HG02623 (cell line): ENCODE data around the gene DCP1A.
A peak's percentile ranks its signal among the peaks of the same experiment; 100 is the strongest.
"Not testable (repeated sequence)": the region's sequence is repeated elsewhere in the genome, so short reads cannot be mapped to it uniquely, and the experiment has no call there.

Experiments used
- ATAC-seq: cut with Tn5 transposase; IDR thresholded peaks from one replicate; pipeline ENCODE4 v1.9.1; 2021; ENCODE audit warnings: moderate library complexity; ENCODE audit not compliant: unreplicated experiment

DCP1A gene

DNA sequence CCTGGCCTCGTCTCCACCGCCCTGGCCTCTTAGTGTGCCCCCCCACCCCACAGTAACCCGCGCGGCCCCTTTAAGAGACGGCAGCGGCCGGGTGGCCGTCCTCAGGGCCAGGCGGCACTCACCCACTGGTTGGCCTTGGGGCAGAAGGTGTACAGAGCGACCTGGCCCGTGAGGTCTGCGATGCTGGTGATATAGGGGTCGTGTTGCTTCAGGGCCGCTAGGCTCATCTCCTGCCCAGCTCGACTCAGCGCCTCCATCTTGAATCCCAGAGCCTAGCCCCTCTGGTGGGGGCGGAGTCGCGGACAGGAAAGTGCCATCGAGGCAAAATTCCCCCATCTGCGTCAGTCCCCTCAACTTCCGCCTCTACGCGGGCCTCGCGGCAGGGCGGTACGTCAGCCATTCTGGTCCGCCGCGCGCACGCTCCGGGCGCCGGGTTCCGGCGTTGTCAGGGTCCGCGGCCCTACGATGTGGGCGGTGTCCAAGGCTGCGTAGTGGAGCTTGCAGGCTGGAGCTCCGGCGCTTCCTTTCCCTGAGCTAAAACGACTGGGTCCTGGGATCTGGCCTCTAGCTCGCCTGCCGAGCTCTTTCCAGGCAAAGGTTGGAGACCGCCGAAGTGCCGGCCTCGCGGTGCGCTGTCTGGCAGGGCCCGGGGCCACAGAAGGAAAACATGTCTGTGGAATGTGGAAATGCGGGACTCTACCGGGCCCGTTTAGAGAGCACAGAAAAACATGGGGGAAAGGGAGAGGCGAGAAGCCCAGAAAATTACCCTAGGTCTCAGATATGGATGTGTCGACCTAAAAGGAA, at the start of gene DCP1A:
TSS of gene DCP1A (minus strand) at position 283 of the 804 bp plus-strand sequence. CDS start at position 257, 26 bp downstream.
- peak; percentile 88 for ATAC-seq

DNA sequence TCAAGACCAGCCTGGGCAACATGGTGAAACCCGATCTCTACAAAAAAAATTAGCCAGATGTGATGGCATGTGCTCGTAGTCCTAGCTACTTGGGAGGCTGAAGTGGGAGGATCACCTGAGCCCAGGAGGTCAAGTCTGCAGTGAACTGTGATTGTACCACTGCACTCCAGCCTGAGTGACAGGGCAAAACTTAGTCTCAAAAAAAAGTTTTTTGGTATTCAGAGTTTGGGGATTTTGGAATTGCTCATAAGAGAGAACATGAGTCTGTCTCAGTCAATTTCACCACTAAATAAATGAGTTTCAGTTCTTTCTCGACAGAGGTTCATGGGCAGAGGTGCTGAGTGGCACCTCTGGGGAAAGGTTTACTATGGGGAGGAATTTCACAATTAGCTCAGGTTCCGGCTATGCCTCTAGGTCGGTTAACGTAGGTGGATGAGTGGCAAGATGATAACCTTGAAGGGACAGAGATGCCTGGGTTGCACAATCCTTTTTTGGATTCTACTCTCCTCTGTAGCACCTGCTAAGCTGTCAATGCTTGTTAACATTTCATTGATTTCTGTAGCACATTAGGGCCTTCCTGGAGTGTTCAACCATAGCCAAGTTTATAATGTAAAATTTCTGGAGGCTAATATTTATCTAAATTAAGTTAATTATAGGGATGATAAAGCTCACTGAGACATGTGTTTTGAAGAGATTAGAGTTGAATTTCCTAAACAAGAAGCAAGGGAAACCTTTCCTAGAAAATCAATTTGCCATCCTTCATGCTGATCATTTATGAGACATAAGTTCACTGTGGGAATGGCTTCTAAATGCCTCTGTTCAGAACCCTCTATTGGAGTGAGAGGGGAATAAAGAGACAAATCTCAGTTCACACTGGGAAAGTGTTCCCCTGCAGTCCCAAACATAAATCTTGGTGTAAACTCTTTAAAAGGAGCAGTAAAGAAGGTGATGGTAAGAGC, 37.4 kb upstream of the DCP1A start:
- no peak for ATAC-seq

DNA sequence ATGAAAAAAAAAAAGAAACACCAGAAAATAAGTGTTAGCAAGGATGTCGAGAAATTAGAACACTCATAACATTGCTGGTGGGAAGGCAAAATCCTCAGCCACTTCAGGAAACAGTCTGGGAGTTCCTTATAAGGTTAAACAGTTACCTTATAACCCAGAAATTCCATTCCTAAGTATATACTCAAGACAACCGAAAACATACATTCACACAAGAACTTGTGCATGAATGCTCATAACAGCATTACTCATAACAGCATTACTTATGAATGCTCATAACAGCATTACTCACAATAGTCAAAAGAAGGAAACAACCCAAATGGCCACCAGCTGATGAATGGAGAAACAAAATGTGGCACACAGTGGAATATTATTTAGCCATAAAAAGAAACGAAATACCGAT, 34.8 kb upstream of the DCP1A start:
- ATAC-seq: no peak

DNA sequence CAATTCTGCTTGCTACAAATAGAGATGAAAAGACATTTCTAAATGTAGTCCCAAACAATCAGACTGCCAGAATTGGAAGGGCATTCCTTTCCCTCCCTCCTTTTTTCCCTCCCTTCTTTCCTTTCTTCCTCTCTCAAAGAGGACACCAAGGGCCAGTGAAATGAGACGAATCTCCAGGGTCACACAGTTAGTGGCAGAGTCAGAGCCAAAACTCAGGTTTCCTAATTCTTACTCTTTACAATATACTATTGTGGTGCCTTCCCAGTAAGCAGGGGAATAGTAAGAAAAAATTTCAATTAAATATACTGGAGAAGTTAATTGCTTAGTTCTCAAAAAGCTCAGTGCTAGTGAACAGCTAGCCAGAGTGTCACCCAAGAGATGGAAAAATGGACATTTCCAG, 33.0 kb upstream of the DCP1A start:
- ATAC-seq: no peak

DNA sequence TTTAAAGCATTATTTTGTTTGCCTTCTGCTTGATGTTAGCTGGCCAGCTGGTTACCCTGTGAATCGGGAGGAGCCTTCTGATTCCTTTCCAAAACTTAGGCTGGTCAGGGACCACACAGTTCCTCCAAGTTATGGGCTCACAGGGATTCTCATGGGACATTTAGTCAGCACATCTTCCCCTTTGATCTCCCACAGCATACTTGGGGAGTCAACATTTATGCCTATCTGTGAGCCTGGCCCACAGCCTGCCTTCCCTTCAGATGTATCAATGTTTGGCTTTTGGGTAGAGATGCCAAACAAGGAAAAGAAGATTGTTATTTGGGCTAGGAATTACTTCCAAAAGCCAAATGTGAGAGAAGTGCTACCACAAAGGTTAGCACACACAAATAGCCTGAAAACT, 32.6 kb upstream of the DCP1A start:
- no peak for ATAC-seq

DNA sequence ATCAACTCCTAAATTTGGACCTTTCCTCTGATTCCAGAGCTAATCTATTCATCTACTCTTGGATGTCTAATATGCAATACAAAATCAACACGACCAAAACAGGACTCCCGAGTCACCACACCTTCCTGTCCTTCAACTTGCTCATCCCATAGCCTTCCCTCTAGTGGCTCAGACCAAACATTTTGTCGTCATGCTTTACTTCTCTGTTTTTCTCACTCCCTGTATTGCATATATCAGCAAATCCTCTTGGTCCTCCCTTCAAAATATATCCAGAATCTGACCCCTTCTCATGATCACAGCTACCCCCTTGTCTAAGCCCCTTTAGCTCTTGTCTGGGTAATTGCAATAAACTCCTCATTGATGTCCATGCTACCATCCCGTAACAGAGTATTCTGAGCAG, 30.5 kb upstream of the DCP1A start:
- no peak for ATAC-seq

DNA sequence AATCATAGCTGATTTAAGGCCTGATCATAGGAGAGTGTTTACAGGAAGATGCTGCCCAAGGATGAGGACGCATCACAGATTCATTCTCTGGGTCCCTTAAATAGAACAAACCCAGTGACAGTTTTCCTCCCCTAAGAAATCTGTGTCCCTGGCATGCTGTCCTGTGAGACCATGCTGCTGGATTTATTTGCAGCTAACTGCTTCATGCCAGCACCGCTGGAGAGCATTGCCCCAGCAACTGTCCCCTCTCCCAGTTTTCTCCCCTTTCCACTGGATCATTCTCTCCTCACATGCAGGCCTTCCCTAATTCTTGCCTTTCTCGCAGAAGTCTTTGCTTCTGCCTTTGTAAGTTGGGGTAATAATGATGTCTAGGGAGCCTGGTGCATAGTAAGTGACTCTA, 29.3 kb upstream of the DCP1A start:
- no peak for ATAC-seq

DNA sequence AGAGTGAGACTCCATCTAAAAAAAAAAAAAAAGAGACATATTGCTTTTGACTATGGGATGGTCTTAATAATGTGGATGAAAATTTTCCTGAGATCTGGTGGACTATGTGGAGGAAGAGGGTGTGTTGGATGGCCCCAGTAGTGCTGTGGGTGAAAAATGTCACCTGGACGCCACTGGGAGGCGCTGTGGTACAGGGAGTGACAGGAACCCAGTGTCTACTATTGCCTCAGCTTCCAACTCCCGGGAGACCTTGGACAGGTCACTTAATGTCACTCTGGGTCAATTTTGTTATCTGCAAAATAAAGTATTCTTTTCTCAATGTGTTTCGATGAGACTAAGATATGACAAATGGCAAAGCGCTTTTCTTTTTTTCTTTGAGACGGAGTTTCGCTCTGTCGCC, 27.7 kb upstream of the DCP1A start:
- ATAC-seq: no peak

DNA sequence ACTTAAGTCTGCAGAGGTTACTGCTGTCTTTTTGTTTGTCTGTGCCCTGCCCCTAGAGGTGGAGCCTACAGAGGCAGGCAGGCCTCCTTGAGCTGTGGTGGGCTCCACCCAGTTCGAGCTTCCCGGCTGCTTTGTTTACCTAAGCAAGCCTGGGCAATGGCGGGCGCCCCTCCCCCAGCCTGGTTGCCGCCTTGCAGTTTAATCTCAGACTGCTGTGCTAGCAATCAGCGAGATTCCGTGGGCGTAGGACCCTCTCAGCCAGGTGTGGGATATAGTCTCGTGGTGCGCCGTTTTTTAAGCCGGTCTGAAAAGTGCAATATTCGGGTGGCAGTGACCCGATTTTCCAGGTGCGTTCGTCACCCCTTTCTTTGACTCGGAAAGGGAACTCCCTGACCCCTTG, 23.4 kb upstream of the DCP1A start:
- not testable (repeated sequence) for ATAC-seq

DNA sequence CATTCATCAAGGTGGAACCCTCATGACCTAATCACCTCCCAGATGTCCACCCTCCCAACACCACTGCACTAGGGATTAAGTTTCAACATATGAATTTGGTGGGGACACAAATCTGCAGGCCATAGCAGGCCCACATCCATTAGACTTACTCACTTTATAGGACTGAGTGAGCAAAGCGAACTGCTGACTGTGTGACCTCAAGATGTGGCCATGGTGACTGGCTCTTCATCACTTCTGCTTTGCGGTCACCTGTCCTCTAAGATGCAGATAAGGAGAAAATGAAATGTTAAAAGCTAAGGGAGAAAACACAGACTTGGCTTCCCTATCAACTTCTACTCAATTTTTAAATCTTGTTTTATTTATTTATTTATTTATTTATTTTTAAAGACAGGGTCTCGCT, 14.5 kb upstream of the DCP1A start:
- no peak for ATAC-seq

DNA sequence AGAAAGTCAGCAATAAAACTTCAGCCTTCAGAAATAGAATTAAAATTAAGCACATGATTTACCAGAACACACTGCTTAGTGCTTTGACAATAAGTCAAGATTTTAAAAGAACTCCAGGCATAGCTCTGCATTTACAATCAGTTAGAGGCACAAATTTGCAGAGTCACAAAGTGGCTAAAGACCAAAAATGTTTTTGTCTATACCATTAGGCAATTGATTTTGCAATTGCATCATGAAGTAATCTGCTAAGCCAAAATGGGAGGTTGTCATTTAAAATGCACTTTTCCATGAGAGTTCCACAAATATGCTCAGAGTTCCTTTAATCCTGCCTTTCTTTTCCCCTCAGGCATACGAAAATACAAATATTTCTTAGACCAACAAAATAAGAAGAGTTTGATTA, 10.1 kb upstream of the DCP1A start:
- no peak for ATAC-seq

DNA sequence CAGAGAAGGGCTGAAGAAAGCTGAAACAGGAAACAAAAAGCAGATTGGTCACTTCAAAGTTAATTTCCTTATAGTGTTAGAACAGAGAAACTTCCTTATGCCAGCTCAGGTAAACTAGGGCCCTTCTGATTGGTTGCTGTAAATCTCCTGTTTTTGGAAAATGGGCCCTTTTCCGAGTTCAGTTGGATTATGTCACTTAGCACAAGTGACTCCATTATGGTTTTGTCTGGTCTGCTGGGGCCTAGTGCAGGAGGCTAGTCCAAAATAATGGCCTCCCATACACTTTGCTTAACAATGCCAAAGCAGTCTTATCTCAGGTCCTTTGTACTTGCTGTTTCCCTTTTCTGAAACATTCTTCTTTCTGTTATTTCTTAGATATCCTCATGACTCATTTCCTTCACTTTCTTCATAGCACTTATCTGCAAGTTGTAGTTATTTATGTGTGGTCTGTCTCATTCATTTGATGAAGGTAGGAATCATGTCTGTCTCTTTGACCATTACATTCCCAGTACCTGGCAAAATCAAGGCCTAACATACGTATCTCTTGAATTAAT, 7.7 kb upstream of the DCP1A start:
- ATAC-seq: no peak

DNA sequence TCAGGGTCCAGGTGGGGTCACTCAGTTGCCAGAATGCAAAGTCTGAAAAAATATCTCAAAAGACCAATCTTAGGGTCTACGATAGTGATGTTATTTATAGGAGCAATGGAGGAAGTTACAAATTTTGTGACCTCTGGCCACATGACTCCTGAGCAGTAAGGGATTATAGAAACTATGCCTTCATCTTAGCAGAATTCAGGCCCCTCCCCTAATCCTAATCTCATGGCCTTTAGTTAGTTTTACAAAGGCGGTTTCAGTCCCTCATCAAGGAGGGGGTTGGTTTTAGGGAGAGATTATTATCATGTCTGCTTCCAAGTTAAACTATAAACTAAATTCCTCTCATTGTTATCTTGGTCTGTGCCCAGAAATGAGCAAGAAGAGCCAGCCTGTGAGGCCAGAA, 5.9 kb upstream of the DCP1A start:
- no peak for ATAC-seq

DNA sequence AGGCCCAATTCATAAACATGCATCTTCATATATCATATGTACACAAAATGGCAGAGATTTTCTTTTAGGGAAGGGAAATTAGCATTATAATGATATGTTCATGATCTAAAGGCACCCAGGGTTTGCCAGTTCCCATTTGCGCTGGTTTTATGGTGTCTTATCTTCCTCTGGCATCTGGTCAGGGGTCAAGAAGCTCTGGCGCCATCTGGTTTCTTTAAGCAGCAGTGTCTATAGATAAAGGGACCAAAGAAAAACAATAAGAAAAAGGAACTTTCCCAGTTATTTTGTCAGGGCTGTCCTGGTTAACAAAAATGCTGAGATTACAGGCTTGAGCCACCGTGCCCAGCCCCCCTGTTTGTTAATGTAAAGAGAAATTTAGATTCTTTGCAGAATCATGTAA, 3.3 kb upstream of the DCP1A start:
- no peak for ATAC-seq

DNA sequence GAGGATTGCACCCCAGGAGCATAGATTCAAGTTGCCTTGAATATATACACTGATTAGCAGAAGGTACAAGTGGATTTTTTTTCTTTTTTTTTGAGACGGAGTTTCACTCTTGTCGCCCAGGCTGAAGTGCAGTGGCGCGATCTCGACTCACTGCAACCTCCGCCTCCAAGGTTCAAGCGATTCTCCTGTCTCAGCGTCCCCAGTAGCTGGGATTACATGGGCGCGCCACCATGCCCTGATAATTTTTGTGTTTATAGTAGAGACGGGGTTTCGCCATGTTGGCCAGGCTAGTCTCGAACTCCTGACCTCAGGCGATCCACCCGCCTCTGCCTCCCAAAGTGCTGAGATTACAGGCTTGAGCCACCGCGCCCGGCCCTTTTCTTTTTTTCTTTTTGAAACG, 775 bp upstream of the DCP1A start:
- ATAC-seq: not testable (repeated sequence)

DNA sequence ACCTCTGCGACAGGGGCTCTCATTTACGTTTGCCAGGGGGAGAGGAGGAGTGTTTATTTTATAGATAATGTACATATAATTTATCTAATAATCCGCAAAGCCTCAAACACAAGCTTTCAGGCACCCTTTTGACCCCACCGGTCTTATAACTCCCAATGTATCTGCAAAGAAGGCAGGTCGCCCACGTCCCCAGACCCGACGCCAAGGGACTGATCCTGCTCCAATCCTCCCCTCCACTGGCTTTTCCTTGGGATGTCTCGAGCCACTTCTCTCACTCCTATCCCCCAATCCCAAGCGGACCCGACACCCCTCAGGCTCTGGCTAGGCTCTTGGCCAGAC, 452 bp downstream of the DCP1A start:
- ATAC-seq: no peak

DNA sequence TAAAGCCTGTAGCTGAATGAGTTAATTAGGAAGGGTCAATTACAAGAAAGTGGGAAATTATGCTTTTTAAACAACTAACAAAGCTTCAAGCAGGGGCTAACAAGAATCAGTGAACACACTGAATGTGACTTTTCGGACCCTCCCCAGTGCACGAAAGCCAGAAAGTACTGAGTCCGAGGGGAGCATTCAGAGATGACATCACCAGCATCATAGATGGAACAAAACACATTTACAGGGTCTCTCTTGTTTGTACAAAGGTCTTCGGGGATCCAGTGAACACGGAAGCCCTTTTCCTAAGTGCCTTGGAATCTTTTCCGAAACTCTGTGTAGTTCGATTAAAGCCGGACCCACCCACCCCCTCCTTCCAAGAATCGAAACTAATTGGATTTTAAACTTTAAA, 829 bp downstream of the DCP1A start:
- ATAC-seq: no peak

DNA sequence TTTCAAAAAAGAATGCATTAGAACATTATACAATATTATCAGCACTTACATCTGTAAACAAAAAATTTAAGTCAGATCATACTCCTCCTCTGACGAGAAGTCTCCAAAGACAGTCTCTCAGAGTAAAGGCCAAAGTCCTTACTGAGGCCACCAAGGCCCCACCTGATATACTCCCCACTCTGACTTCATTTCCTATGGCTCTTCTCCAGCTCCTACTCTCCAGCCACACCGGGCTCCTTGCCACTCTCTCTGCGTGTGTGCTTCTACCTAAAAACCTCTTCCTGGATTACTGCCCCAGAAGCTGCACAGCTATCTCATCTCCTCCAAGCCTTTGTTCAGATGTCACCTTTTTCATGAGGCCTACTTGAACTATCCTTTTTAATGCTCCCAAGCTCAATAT, 5.0 kb downstream of the DCP1A start:
- no peak for ATAC-seq

DNA sequence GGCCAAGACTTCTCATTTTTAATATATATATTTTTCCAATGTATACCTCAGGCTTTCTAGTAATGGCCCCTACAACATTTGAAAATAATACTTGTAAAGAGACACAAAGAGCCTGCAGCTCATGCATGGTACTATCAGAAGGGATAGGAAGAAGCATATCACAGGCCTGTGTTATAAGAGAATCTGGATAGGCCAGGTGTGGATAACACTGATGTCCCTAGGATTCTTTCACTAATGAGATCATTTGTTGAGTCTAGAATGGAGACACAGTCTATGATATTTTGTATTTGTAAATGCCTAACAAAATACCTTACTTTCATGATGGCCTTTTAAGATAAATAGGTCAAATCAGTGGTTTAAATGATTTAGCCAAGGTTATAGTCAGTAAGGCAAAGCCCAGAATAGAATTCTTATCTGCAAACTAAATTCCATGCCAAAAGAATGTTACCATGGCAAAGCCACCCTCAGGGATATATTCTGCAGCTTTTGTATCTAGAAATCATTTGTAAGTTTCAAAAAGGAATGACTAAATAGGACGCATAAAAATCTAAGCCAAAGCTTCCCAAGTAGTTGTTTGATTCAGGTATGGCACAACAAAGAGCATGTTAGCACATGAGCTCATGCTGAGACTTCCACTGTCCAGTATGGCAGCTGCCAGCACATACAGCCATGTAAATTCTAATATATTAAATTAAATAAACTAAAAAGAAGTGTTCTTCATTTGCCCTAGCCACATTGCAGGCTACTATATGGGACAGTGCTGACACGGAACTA, 10.0 kb downstream of the DCP1A start:
- ATAC-seq: no peak

DNA sequence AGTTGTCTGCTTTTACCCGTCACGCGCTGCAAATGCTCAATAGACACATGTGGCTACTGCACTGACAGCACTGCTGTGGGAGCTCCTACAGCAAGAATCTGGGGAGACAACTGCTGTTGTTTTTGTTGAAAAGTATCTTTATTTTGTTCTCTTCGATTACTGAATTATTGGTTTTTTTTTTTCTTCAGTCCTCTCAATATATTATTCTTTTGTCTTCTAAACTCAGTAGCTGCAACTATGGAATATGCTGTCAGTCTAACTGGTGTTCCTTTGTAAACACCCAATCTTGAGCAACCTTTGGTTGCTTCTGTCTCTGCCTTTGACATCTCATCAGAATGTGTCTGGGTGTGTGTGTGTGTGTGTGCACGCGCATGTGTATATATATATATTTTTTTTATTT, 12.6 kb downstream of the DCP1A start:
- no peak for ATAC-seq

DNA sequence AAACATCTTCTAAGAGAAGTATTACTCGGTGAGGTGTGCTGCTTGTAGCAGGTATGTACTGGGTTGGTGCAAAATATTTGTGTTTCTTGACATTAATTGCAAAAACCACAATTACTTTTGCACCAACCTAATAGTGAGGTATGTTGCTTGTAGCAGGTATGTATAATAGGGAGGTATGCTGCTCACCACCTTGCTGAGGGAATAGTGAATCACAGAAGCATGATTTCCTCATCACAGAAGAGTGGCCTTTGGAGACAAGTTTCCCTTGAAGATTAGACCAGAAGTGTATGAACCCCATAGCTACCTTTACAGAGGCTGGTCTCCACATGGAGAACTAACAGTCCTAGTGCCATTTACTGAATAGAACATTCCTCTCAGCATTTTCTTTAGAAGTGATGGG, 15.5 kb downstream of the DCP1A start:
- no peak for ATAC-seq
